GM12878 (cell line): Measurements from ENCODE around the gene SNX33. TPM values are rescaled to one million over a fixed set of nuclear protein-coding genes. Genes with fewer than 3 reads are reported as not detected.
"Not testable (repeated sequence)": the region's sequence is repeated elsewhere in the genome, so short reads cannot be mapped to it uniquely, and the experiment has no call there.

Experiments
- ATAC-seq: fragments of 200-7000 bp; cut with Tn5 transposase; 3 replicates; pipeline ENCODE4 v1.9.1; 2020; ENCODE audit warnings: mild to moderate bottlenecking, moderate library complexity
- BruUV-seq: library from RNA; stranded (reverse); fragments of 400-500 nt; replicated peaks from 2 replicates; lab custom pipeline; 2021; lab: Mats Ljungman, UMichigan
- CTCF ChIA-PET: fragments of 300-600 bp; sonication (Branson Sonifier 250); formaldehyde crosslinking; extraction: SDS; loops from one replicate; lab custom pipeline; 2021; ENCODE audit warnings: inconsistent platforms; lab: Yijun Ruan, JAX
- POLR2A ChIA-PET: fragments of 350-600 bp; formaldehyde crosslinking; extraction: SDS; loops from one replicate; lab custom pipeline; 2021; ENCODE audit warnings: inconsistent platforms; lab: Charles Lee
- RAD21 ChIA-PET: fragments of 300-600 bp; sonication (Branson Sonifier 250); formaldehyde crosslinking; loops from one replicate; lab custom pipeline; 2023; ENCODE audit warnings: antibody characterized with exemption; ENCODE audit not compliant: unreplicated experiment; lab: Charles Lee
- SMC1A ChIA-PET: fragments of 300-600 bp; sonication (Branson Sonifier 250); formaldehyde crosslinking; loops from one replicate; lab custom pipeline; 2023; ENCODE audit not compliant: unreplicated experiment, uncharacterized antibody; lab: Charles Lee
- DNase-seq: peaks from one replicate; pipeline ENCODE4 v3.0.0-alpha.2; 2011; ENCODE audit warnings: low read depth, low spot score
- FAIRE-seq: peaks from 3 replicates; lab custom pipeline; 2011; peaks lifted over from hg19 to GRCh38; lab: Jason Lieb, UNC
- H2AFZ ChIP-seq: 2 replicates; pipeline ENCODE4 v1.6.0; 2011; ENCODE audit warnings: low read depth, low read length, control low read depth; ENCODE audit not compliant: control insufficient read depth
- H3K27ac ChIP-seq: 2 replicates; pipeline ENCODE4 v1.5.1; 2011; ENCODE audit warnings: control low read depth; ENCODE audit not compliant: control insufficient read depth, insufficient read depth
- H3K27me3 ChIP-seq, 2 experiments: replicated peaks in 1 of 2; 2 replicates each; pipeline versions ENCODE4 v1.6.0 to v1.6.1; 2011; ENCODE audit warnings: low read length in 1 of 2; ENCODE audit not compliant: control insufficient read depth in 2 of 2, insufficient read depth in 2 of 2
- H3K36me3 ChIP-seq, 2 experiments: 2 replicates each; pipeline ENCODE4 v1.5.1; 2011; ENCODE audit warnings: low read length in 1 of 2; ENCODE audit not compliant: control insufficient read depth in 2 of 2, insufficient read depth in 2 of 2
- H3K4me1 ChIP-seq: 2 replicates; pipeline ENCODE4 v1.6.1; 2011; ENCODE audit warnings: mild to moderate bottlenecking, low read length, moderate library complexity, mixed read lengths; ENCODE audit not compliant: control insufficient read depth, insufficient read depth
- H3K4me2 ChIP-seq: 2 replicates; pipeline ENCODE4 v1.6.0; 2011; ENCODE audit warnings: control low read depth; ENCODE audit not compliant: control insufficient read depth, insufficient read depth
- H3K4me3 ChIP-seq: fragments of 200-600 bp; sonication (generic); 2 replicates; pipeline ENCODE4 v1.5.1; 2016
- H3K79me2 ChIP-seq: 2 replicates; pipeline ENCODE4 v1.6.0; 2011; ENCODE audit warnings: low read length; ENCODE audit not compliant: control insufficient read depth, insufficient read depth
- H3K9ac ChIP-seq: 2 replicates; pipeline ENCODE4 v1.8.0; 2011; ENCODE audit warnings: low read length, control low read depth, mixed read lengths; ENCODE audit not compliant: control insufficient read depth, insufficient read depth
- H3K9me3 ChIP-seq: replicated peaks from 3 replicates; pipeline ENCODE4 v1.5.1; 2011; ENCODE audit warnings: mild to moderate bottlenecking, low read length; ENCODE audit not compliant: control insufficient read depth, insufficient read depth
- H4K20me1 ChIP-seq: 2 replicates; pipeline ENCODE4 v1.6.0; 2011; ENCODE audit not compliant: control insufficient read depth, insufficient read depth
- BHLHE40 ChIP-seq, 2 experiments: fragments of 450-650 bp in 1 of 2; IDR thresholded peaks; 2 replicates each; pipeline ENCODE4 v1.6.1; 2011 to 2017; ENCODE audit warnings: low read depth in 2 of 2, borderline replicate concordance in 1 of 2, improper control_type of control experiment in 1 of 2, low read length in 1 of 2, mild to moderate bottlenecking in 1 of 2
- RAD21 ChIP-seq: IDR thresholded peaks from 2 replicates; pipeline ENCODE4 v1.6.1; 2011; ENCODE audit warnings: mild to moderate bottlenecking, low read depth, low read length, moderate library complexity; ENCODE audit not compliant: insufficient read depth
- SMC3 ChIP-seq: IDR thresholded peaks from 2 replicates; pipeline ENCODE4 v1.6.1; 2011; ENCODE audit warnings: low read length, improper control_type of control experiment, borderline replicate concordance
- WGBS: methylation state at CpG from one replicate; pipeline ENCODE4 v1.1.6; 2016; ENCODE audit warnings: low lambda C conversion rate; ENCODE audit not compliant: insufficient replicate concordance, insufficient coverage; ENCODE audit errors: missing lambda C conversion rate; 5-methylcytosine and 5-hydroxymethylcytosine counted together
- in situ Hi-C: fragments of 300-500 bp; cut with MboI; formaldehyde crosslinking; loops from 9 replicates; pipeline ENCODE4 v1.14.3; 2018; ENCODE audit warnings: mixed read lengths
- intact Hi-C: fragments of 100-400 bp; cut with micrococcal nuclease; formaldehyde crosslinking; loops from one replicate; pipeline ENCODE4 v1.14.2; 2022; ENCODE audit not compliant: unreplicated experiment
- polyA plus RNA-seq, 11 experiments: library from polyadenylated mRNA; depleted of rRNA in 4 of 11; unstranded in 6 of 11; stranded (reverse) in 5 of 11; fragments of >200 nt; fragmentation: Nextera tagmentation in 4 of 11; fragmentation: Illumina TruSeq in 1 of 11; extraction: Ambion mirVana in 4 of 11; extraction: Trizol in 1 of 11; gene quantifications; 1 replicate in 1 of 11; 2 replicates in 10 of 11; pipeline versions ENCODE4 v1.2.1 to v1.2.3, GENCODE V29; 2011 to 2016; ENCODE audit warnings: inconsistent platforms in 2 of 11, missing spikeins in 2 of 11, low read depth in 1 of 11
- total RNA-seq, 4 experiments: library from RNA; depleted of rRNA in 3 of 4; stranded (reverse); fragments of >200 nt in 3 of 4; fragmentation: Illumina TruSeq in 1 of 4; extraction: Trizol in 1 of 4; gene quantifications; 2 replicates each; pipeline versions ENCODE4 v1.2.1 to v1.2.3, GENCODE V29; 2013 to 2021
- TF ChIP-seq, protein P1 (sequence below), 3 experiments: IDR thresholded peaks in 2 of 3; conservative IDR thresholded peaks in 1 of 3; 2 replicates each; pipeline ENCODE4 v1.5.1; 2011; ENCODE audit warnings: low read depth in 3 of 3, low read length in 3 of 3, mild to moderate bottlenecking in 3 of 3, control low read depth in 2 of 3, moderate library complexity in 2 of 3, inconsistent platforms in 1 of 3, mixed read lengths in 1 of 3; ENCODE audit not compliant: control insufficient read depth in 2 of 3, insufficient read depth in 1 of 3; ENCODE audit errors: extremely low read depth in 1 of 3

Gene SNX33
- total and polyA plus RNA-seq, 10 of the 15 experiments (the other 5 are each of a cell fraction or from before 2014, with no cell fraction given) = 0.13 to 1.9 (median 0.55) TPM

- not testable (repeated sequence) for H3K27ac ChIP-seq, H3K4me3 ChIP-seq, H3K9me3 ChIP-seq, H4K20me1 ChIP-seq, H3K36me3 ChIP-seq, H3K79me2 ChIP-seq, H3K4me2 ChIP-seq, H3K4me1 ChIP-seq, H2AFZ ChIP-seq, DNase-seq, H3K27me3 ChIP-seq, BruUV-seq, H3K9ac ChIP-seq
- intact Hi-C loops = loop anchor here (1.0 to 5.0 kb wide), 2 partner anchors 46 to 116 kb away; no protein-coding TSS in a partner anchor
- peak; percentile 84 for FAIRE-seq
- 36% methylated on average over 14 of the region's 14 CpGs for WGBS
- ChIA-PET RAD21 (interaction anchor here (0.6 to 3.3 kb wide), 15 partner anchors 35 to 318 kb away, joined by 3 to 49 read pairs (median 3); partner anchors contain the start of genes MAN2C1 and SNX33), POLR2A (interaction anchor here (0.6 to 1.1 kb wide), 3 partner anchors 37 to 318 kb away, joined by 3 to 4 read pairs (median 3); partner anchors contain the start of gene MAN2C1), SMC1A (interaction anchor here (0.6 to 3.0 kb wide), 8 partner anchors 14 to 318 kb away, joined by 3 to 15 read pairs (median 4); a partner anchor contains a TSS), CTCF (interaction anchor here (0.6 to 6.8 kb wide), 25 partner anchors 8 to 454 kb away, joined by 3 to 58 read pairs (median 4); partner anchors contain the start of genes IMP3, MAN2C1, SNUPN and TMEM266)
- ATAC-seq = peak; percentile 91
- in situ Hi-C loops = loop anchor here (5.0 kb wide), 1 partner anchor 116 kb away; no protein-coding TSS in a partner anchor
- TF ChIP-seq RAD21 (peak; percentile 45), SMC3 (peak; percentile 50; the same call in 1 of the 2 replicates), BHLHE40 (IDR thresholded peaks at IDR 0.05; ENCODE audit: borderline replicate concordance in 1 of 2, low read depth in 2 of 2, low read length in 1 of 2) (peak in 1 of 2 experiments; percentile 28; a peak in 1 of 4 replicates)
- TF ChIP-seq, protein P1, sequence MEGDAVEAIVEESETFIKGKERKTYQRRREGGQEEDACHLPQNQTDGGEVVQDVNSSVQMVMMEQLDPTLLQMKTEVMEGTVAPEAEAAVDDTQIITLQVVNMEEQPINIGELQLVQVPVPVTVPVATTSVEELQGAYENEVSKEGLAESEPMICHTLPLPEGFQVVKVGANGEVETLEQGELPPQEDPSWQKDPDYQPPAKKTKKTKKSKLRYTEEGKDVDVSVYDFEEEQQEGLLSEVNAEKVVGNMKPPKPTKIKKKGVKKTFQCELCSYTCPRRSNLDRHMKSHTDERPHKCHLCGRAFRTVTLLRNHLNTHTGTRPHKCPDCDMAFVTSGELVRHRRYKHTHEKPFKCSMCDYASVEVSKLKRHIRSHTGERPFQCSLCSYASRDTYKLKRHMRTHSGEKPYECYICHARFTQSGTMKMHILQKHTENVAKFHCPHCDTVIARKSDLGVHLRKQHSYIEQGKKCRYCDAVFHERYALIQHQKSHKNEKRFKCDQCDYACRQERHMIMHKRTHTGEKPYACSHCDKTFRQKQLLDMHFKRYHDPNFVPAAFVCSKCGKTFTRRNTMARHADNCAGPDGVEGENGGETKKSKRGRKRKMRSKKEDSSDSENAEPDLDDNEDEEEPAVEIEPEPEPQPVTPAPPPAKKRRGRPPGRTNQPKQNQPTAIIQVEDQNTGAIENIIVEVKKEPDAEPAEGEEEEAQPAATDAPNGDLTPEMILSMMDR (IDR thresholded peaks at IDR 0.05 in 2 of 3, conservative IDR thresholded peaks at IDR 0.05 in 1 of 3; ENCODE audit: control insufficient read depth in 2 of 3, extremely low read depth in 1 of 3, insufficient read depth in 1 of 3, low read depth in 3 of 3, low read length in 3 of 3) = peak; percentile 44 to 74 (median 50)
Measured at GRCh38 chr15:75686212-75686642, 38.5 kb downstream of the SNX33 start.
